Natural killer cell (primary cell): ENCODE data around the gene MARCHF3. TPM values are rescaled to one million over a fixed set of nuclear protein-coding genes. Genes with fewer than 3 reads are reported as not detected.

ENCODE experiments used
- ATAC-seq, 3 donors: fragments of 150-1000 bp in 2 of 3; fragments of 200-7000 bp in 1 of 3; cut with Tn5 transposase; 1 replicate in 1 of 3; 2 replicates in 2 of 3; pipeline ENCODE4 v1.10.0; 2021; ENCODE audit warnings: mild to moderate bottlenecking in 2 of 3, moderate library complexity in 2 of 3
- DNase-seq, 2 donors: peaks; one replicate each; pipeline versions ENCODE4 v3.0.0 to v3.0.0-alpha.2; 2013 to 2021; ENCODE audit warnings: mixed read lengths in 1 of 2
- H3K27ac ChIP-seq: one replicate; pipeline ENCODE4 v1.5.1; 2013; ENCODE audit warnings: mild to moderate bottlenecking, low read length
- H3K27me3 ChIP-seq: one replicate; pipeline ENCODE4 v1.6.1; 2013; ENCODE audit warnings: low read length; ENCODE audit not compliant: control insufficient read depth, insufficient read depth
- H3K36me3 ChIP-seq: one replicate; pipeline ENCODE4 v1.6.1; 2013; ENCODE audit warnings: low read length; ENCODE audit not compliant: control insufficient read depth, insufficient read depth
- H3K4me1 ChIP-seq: one replicate; pipeline ENCODE4 v1.6.1; 2013; ENCODE audit warnings: low read length; ENCODE audit not compliant: control insufficient read depth, insufficient read depth
- H3K4me3 ChIP-seq: one replicate; pipeline ENCODE4 v1.5.1; 2013; ENCODE audit warnings: low read length
- H3K9me3 ChIP-seq: one replicate; pipeline ENCODE4 v1.6.1; 2013; ENCODE audit warnings: low read length; ENCODE audit not compliant: control insufficient read depth, insufficient read depth
- H3K27ac Mint-ChIP-seq, 2 donors: one replicate each; pipeline ENCODE4 v1.8.0; 2022; ENCODE audit warnings: mild to moderate bottlenecking in 2 of 2, mixed read lengths in 2 of 2, moderate library complexity in 1 of 2
- H3K27me3 Mint-ChIP-seq, 2 donors: one replicate each; pipeline ENCODE4 v1.8.0; 2022; ENCODE audit warnings: low read depth in 2 of 2, mixed read lengths in 2 of 2
- H3K36me3 Mint-ChIP-seq: one replicate; pipeline ENCODE4 v1.8.0; 2022; ENCODE audit warnings: mixed read lengths
- H3K4me1 Mint-ChIP-seq, 2 donors: one replicate each; pipeline ENCODE4 v1.8.0; 2022; ENCODE audit warnings: mixed read lengths in 2 of 2
- H3K4me3 Mint-ChIP-seq: one replicate; pipeline ENCODE4 v1.8.0; 2022; ENCODE audit warnings: mild to moderate bottlenecking, moderate library complexity, mixed read lengths
- H3K9me3 Mint-ChIP-seq, 2 donors: one replicate each; pipeline ENCODE4 v1.8.0; 2022; ENCODE audit warnings: mixed read lengths in 2 of 2
- CTCF ChIP-seq: fragments of 200-600 bp; IDR thresholded peaks from one replicate; pipeline ENCODE4 v1.8.0; 2022; ENCODE audit warnings: antibody characterized with exemption
- WGBS: methylation state at CpG from one replicate; pipeline ENCODE4 v1.1.7; 2013; ENCODE audit warnings: missing lambda C conversion rate; ENCODE audit not compliant: insufficient coverage; 5-methylcytosine and 5-hydroxymethylcytosine counted together
- intact Hi-C: fragments of 100-400 bp; cut with micrococcal nuclease; formaldehyde crosslinking; loops from one replicate; pipeline ENCODE4 v1.14.2; 2022
- total RNA-seq, 4 donors: library from RNA; stranded (reverse); fragments of 120-200 nt in 1 of 4; gene quantifications; one replicate each; pipeline versions ENCODE4 v1.2.3 to v1.2.4, GENCODE V29; 2013 to 2022

MARCHF3 gene
- total RNA-seq, 3 donors from 2014 or later (not counting 1 experiment from before 2014, with no cell fraction given): 6.8 to 11.2 (median 8.9) TPM

- peaks cover 4% of the 10 kb centered on the region for H3K4me1 ChIP-seq
- H3K27ac Mint-ChIP-seq: no peak overlapping the region
- H3K9me3 ChIP-seq: no peaks in the 10 kb centered on the region
- intact Hi-C loops: no loop called here
- H3K9me3 Mint-ChIP-seq: no peaks in the 10 kb centered on the region
- ATAC-seq (no peak), DNase-seq (no peak)
- no peaks in the 10 kb centered on the region for H3K36me3 Mint-ChIP-seq
- H3K4me1 Mint-ChIP-seq: peaks cover 29 to 33% of the 10 kb centered on the region in 2 donors
- no peak overlapping the region for H3K4me3 Mint-ChIP-seq
- WGBS: no CpG with 5 or more reads among the region's 2 CpGs
- H3K27me3 Mint-ChIP-seq: no peaks in the 10 kb centered on the region
- no peaks in the 10 kb centered on the region for H3K27me3 ChIP-seq
- no peak overlapping the region for H3K27ac ChIP-seq
- H3K4me3 ChIP-seq: no peak overlapping the region
- no peak for TF ChIP-seq CTCF
- H3K36me3 ChIP-seq: no peaks in the 10 kb centered on the region
Observed at GRCh38 chr5:126967808-126968466, 62.4 kb downstream of the MARCHF3 start.

GRCh38 chr5:126965487-126965886 is 64.9 kb downstream of the MARCHF3 start:
- Mint-ChIP-seq H3K36me3 (no peaks in the 10 kb centered on the region), H3K4me3 (no peak overlapping the region), H3K27ac (no peak overlapping the region), H3K9me3 (no peaks in the 10 kb centered on the region), H3K4me1 (peaks cover 6 to 14% of the 10 kb centered on the region in 2 donors), H3K27me3 (no peaks in the 10 kb centered on the region)
- no peak for DNase-seq
- no peak for TF ChIP-seq CTCF
- intact Hi-C loops: no loop called here
- H3K36me3 ChIP-seq: no peaks in the 10 kb centered on the region
- no peak for ATAC-seq
- H3K27ac ChIP-seq: no peak overlapping the region
- H3K27me3 ChIP-seq: no peaks in the 10 kb centered on the region
- H3K4me3 ChIP-seq: no peak overlapping the region
- no peaks in the 10 kb centered on the region for H3K4me1 ChIP-seq
- H3K9me3 ChIP-seq: no peaks in the 10 kb centered on the region

- intact Hi-C loops: no loop called here
- H3K9me3 ChIP-seq: no peaks in the 10 kb centered on the region
- H3K27ac ChIP-seq: no peak overlapping the region
- no peaks in the 10 kb centered on the region for H3K36me3 ChIP-seq
- Mint-ChIP-seq H3K27me3 (no peaks in the 10 kb centered on the region), H3K4me1 (peaks cover 5 to 13% of the 10 kb centered on the region in 2 donors), H3K4me3 (no peak overlapping the region), H3K27ac (no peak overlapping the region), H3K36me3 (no peaks in the 10 kb centered on the region), H3K9me3 (no peaks in the 10 kb centered on the region)
- ATAC-seq: no peak
- H3K4me3 ChIP-seq: no peak overlapping the region
- no peak for TF ChIP-seq CTCF
- no peak for DNase-seq
- no peaks in the 10 kb centered on the region for H3K27me3 ChIP-seq
- WGBS: 65% methylated on average over 2 of the region's 2 CpGs
- no peaks in the 10 kb centered on the region for H3K4me1 ChIP-seq
Observed at GRCh38 chr5:126965061-126965475, 65.3 kb downstream of the MARCHF3 start.

GRCh38 chr5:126963822-126964375 is 66.5 kb downstream of the MARCHF3 start:
- 90% methylated on average over 2 of the region's 2 CpGs for WGBS
- peak overlapping the region in 1 of 2 donors; percentile 40 for H3K27ac Mint-ChIP-seq

More at GRCh38 chr5:126963822-126964375, 66.5 kb downstream of the MARCHF3 start:
- ATAC-seq (peak in 1 of 3 donors; percentile 55), DNase-seq (peak in 1 of 2 donors; percentile 20)
- Mint-ChIP-seq H3K36me3 (no peaks in the 10 kb centered on the region), H3K27me3 (peaks cover under 1 to 3% of the 10 kb centered on the region in 2 donors), H3K9me3 (no peaks in the 10 kb centered on the region), H3K4me3 (no peak overlapping the region), H3K4me1 (peaks cover 0 to 6% of the 10 kb centered on the region in 2 donors)
- no peak overlapping the region for H3K4me3 ChIP-seq
- no peak for TF ChIP-seq CTCF
- H3K27me3 ChIP-seq: no peaks in the 10 kb centered on the region
- no peaks in the 10 kb centered on the region for H3K4me1 ChIP-seq
- no peak overlapping the region for H3K27ac ChIP-seq
- H3K9me3 ChIP-seq: no peaks in the 10 kb centered on the region
- intact Hi-C loops: no loop called here
- H3K36me3 ChIP-seq: no peaks in the 10 kb centered on the region
